ENCODE data around the gene CC2D2A. TPM values are rescaled to one million over a fixed set of nuclear protein-coding genes. Genes with fewer than 3 reads are reported as not detected.

Gene CC2D2A
- total RNA-seq, 6 experiments from 2014 or later, result 19.1 to 26.5 (median 21.8) TPM

GRCh38 chr4:15438939-15439524, 30.6 kb upstream of the CC2D2A start:
- H3K4me1 Mint-ChIP-seq (ENCODE audit: low read depth), result peaks cover 22% of the 10 kb centered on the region

GRCh38 chr4:15443371-15444160, 26.1 kb upstream of the CC2D2A start:
- TF ChIP-seq CTCF (IDR thresholded peaks at IDR 0.05), result no peak
- no peak overlapping the region for H3K4me3 Mint-ChIP-seq
- no peak overlapping the region for H3K27ac Mint-ChIP-seq

More at GRCh38 chr4:15438939-15439524, 30.6 kb upstream of the CC2D2A start:
- no peaks in the 10 kb centered on the region for H3K27me3 Mint-ChIP-seq (ENCODE audit: insufficient read depth)
- TF ChIP-seq CTCF (IDR thresholded peaks at IDR 0.05), result no peak
- peak; percentile 19 for DNase-seq
- H3K36me3 Mint-ChIP-seq (ENCODE audit: low read depth), result no peaks in the 10 kb centered on the region
- H3K27ac Mint-ChIP-seq, result peak overlapping the region; percentile 10; the same call in 1 of the 2 replicates
- no peaks in the 10 kb centered on the region for H3K9me3 Mint-ChIP-seq
- no peak overlapping the region for H3K4me3 Mint-ChIP-seq

GRCh38 chr4:15444276-15444675, 25.4 kb upstream of the CC2D2A start:
- Mint-ChIP-seq H3K9me3 (no peaks in the 10 kb centered on the region), H3K36me3 (ENCODE audit: low read depth) (no peaks in the 10 kb centered on the region), H3K4me3 (no peak overlapping the region), H3K4me1 (ENCODE audit: low read depth) (peaks cover 13% of the 10 kb centered on the region), H3K27ac (no peak overlapping the region), H3K27me3 (ENCODE audit: insufficient read depth) (no peaks in the 10 kb centered on the region)
- DNase-seq, result no peak
- no peak for TF ChIP-seq CTCF (IDR thresholded peaks at IDR 0.05)

More at GRCh38 chr4:15443371-15444160, 26.1 kb upstream of the CC2D2A start:
- peaks cover 20% of the 10 kb centered on the region for H3K4me1 Mint-ChIP-seq (ENCODE audit: low read depth)
- H3K27me3 Mint-ChIP-seq (ENCODE audit: insufficient read depth), result no peaks in the 10 kb centered on the region
- H3K36me3 Mint-ChIP-seq (ENCODE audit: low read depth), result no peaks in the 10 kb centered on the region
- DNase-seq, result no peak
- H3K9me3 Mint-ChIP-seq, result no peaks in the 10 kb centered on the region

- no peak for DNase-seq
- H3K36me3 Mint-ChIP-seq (ENCODE audit: low read depth), result no peaks in the 10 kb centered on the region
- H3K27ac Mint-ChIP-seq, result no peak overlapping the region
- H3K4me3 Mint-ChIP-seq, result no peak overlapping the region
- TF ChIP-seq CTCF (IDR thresholded peaks at IDR 0.05), result no peak
- no peaks in the 10 kb centered on the region for H3K27me3 Mint-ChIP-seq (ENCODE audit: insufficient read depth)
- H3K9me3 Mint-ChIP-seq, result no peaks in the 10 kb centered on the region
- peaks cover 17% of the 10 kb centered on the region for H3K4me1 Mint-ChIP-seq (ENCODE audit: low read depth)
These were observed 24.7 kb upstream of the CC2D2A start for GRCh38 chr4:15444879-15445547.

- no peaks in the 10 kb centered on the region for H3K9me3 Mint-ChIP-seq
- H3K4me3 Mint-ChIP-seq, result peak overlapping the region; percentile 65
- no peak for TF ChIP-seq CTCF (IDR thresholded peaks at IDR 0.05)
- peak; percentile 40 for DNase-seq
- peak overlapping the region; percentile 71 for H3K27ac Mint-ChIP-seq
- peaks cover 61% of the 10 kb centered on the region for H3K4me1 Mint-ChIP-seq (ENCODE audit: low read depth)
- no peaks in the 10 kb centered on the region for H3K36me3 Mint-ChIP-seq (ENCODE audit: low read depth)
- no peaks in the 10 kb centered on the region; the same call in 1 of the 2 replicates for H3K27me3 Mint-ChIP-seq (ENCODE audit: insufficient read depth)
These were observed 18.4 kb upstream of the CC2D2A start for GRCh38 chr4:15451181-15451865.

Measured in HFFc6 (cell line).